K562 (cell line): ENCODE data around the gene SPINT1. TPM values are rescaled to one million over a fixed set of nuclear protein-coding genes. Genes with fewer than 3 reads are reported as not detected.

ENCODE experiments used
- ELF4 ChIP-seq: fragments of 450-650 bp; formaldehyde crosslinking; IDR thresholded peaks from 2 replicates; pipeline ENCODE4 v1.4.0; 2022; ENCODE audit warnings: missing genetic modification characterization
- HDAC2 ChIP-seq: fragments of 450-650 bp; IDR thresholded peaks from 2 replicates; pipeline ENCODE4 v1.6.1; 2016; ENCODE audit warnings: mild to moderate bottlenecking
- JUN ChIP-seq, 2 experiments: sonication (generic) in 1 of 2; formaldehyde crosslinking in 1 of 2; IDR thresholded peaks; 2 replicates each; pipeline versions ENCODE4 v1.6.1 to v1.8.0; 2012 to 2022; ENCODE audit warnings: borderline replicate concordance in 2 of 2, mild to moderate bottlenecking in 2 of 2, improper control_type of control experiment in 1 of 2, low read depth in 1 of 2, low read length in 1 of 2, missing genetic modification reagents in 1 of 2
- SRSF9 ChIP-seq: fragments of 200-400 bp; formaldehyde crosslinking; IDR thresholded peaks from 2 replicates; pipeline ENCODE4 v1.6.1; 2017; ENCODE audit warnings: low read depth, low read length, borderline replicate concordance
- YBX1 ChIP-seq: fragments of 450-650 bp; IDR thresholded peaks from 2 replicates; pipeline ENCODE4 v1.7.1; 2016; ENCODE audit warnings: mild to moderate bottlenecking
- ZNF444 ChIP-seq: fragments of 250-450 bp; sonication (Bioruptor Pico); IDR thresholded peaks from 2 replicates; pipeline ENCODE4 v1.4.0; 2020; ENCODE audit warnings: mild to moderate bottlenecking, moderate library complexity
- ZNF583 ChIP-seq: fragments of 250-450 bp; sonication (Bioruptor Pico); IDR thresholded peaks from 2 replicates; pipeline ENCODE4 v1.4.0; 2020
- polyA plus RNA-seq, 8 experiments: library from polyadenylated mRNA; depleted of rRNA in 4 of 8; stranded (reverse) in 5 of 8; unstranded in 3 of 8; fragments of >200 nt; fragmentation: Nextera tagmentation in 2 of 8; fragmentation: Illumina TruSeq in 1 of 8; extraction: Ambion mirVana in 2 of 8; extraction: Trizol in 1 of 8; gene quantifications; 2 replicates each; pipeline versions ENCODE4 v1.2.1 to v1.2.3, GENCODE V29; 2011 to 2014; ENCODE audit warnings: inconsistent platforms in 1 of 8, missing spikeins in 1 of 8
- total RNA-seq, 7 experiments: library from RNA; depleted of rRNA in 6 of 7; stranded (reverse); fragments of >200 nt in 6 of 7; fragmentation: Illumina TruSeq in 2 of 7; extraction: Trizol in 2 of 7; gene quantifications; 2 replicates each; pipeline versions ENCODE4 v1.2.1 to v1.2.3, GENCODE V29; 2011 to 2021; ENCODE audit warnings: low replicate concordance in 1 of 7
- TF ChIP-seq, protein P1 (sequence below), 2 experiments: fragments of 450-650 bp; formaldehyde crosslinking in 1 of 2; IDR thresholded peaks; 2 replicates each; pipeline versions ENCODE4 v1.4.0 to v1.6.1; 2014 to 2020; ENCODE audit warnings: mild to moderate bottlenecking in 2 of 2, borderline replicate concordance in 1 of 2, low read depth in 1 of 2

SPINT1 gene
- total and polyA plus RNA-seq, 9 of the 15 experiments (the other 6 are each of a cell fraction or from before 2014, with no cell fraction given) = 0.78 to 4.5 (median 1.5) TPM

DNA sequence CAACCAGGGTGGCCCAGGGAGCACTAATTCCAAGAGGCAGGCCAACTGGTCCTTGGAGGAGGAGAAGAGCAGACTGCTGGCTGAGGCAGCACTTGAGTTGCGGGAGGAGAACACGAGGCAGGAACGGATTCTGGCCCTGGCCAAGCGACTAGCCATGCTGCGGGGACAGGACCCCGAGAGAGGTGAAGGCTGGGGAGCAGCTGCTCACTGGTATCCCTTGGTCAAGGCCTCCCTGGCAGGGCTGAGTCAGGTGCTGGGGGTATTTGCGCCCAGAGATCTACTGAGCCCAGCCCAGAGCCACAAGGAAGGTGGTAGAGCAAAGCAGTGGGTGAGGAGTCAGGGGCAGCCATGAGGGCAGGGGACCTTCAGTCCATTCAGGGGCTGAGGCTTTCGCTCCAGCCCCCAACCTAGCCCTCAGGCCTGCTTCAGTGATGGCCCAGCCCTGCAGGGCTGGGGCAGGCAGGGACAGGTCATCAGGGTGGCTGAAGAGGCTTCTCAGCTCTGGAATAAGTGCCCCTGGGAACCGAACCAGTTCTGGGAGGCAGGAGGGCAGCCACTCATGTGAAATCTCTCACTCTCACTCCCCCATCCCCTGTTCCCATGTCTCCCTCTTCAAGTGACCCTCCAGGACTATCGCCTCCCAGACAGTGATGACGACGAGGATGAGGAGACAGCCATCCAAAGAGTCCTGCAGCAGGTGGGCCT lies 31.0 kb upstream of the SPINT1 start (continued):
- TF ChIP-seq, protein P1, sequence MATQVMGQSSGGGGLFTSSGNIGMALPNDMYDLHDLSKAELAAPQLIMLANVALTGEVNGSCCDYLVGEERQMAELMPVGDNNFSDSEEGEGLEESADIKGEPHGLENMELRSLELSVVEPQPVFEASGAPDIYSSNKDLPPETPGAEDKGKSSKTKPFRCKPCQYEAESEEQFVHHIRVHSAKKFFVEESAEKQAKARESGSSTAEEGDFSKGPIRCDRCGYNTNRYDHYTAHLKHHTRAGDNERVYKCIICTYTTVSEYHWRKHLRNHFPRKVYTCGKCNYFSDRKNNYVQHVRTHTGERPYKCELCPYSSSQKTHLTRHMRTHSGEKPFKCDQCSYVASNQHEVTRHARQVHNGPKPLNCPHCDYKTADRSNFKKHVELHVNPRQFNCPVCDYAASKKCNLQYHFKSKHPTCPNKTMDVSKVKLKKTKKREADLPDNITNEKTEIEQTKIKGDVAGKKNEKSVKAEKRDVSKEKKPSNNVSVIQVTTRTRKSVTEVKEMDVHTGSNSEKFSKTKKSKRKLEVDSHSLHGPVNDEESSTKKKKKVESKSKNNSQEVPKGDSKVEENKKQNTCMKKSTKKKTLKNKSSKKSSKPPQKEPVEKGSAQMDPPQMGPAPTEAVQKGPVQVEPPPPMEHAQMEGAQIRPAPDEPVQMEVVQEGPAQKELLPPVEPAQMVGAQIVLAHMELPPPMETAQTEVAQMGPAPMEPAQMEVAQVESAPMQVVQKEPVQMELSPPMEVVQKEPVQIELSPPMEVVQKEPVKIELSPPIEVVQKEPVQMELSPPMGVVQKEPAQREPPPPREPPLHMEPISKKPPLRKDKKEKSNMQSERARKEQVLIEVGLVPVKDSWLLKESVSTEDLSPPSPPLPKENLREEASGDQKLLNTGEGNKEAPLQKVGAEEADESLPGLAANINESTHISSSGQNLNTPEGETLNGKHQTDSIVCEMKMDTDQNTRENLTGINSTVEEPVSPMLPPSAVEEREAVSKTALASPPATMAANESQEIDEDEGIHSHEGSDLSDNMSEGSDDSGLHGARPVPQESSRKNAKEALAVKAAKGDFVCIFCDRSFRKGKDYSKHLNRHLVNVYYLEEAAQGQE (IDR thresholded peaks at IDR 0.05; ENCODE audit: borderline replicate concordance) = no peak
- TF ChIP-seq, protein P1 (CRISPR knock-in tag; IDR thresholded peaks at IDR 0.05; ENCODE audit: low read depth) = no peak
- TF ChIP-seq JUN (IDR thresholded peaks at IDR 0.05; ENCODE audit: borderline replicate concordance, low read depth, low read length) (no peak), JUN (CRISPR knock-in tag; IDR thresholded peaks at IDR 0.05; ENCODE audit: borderline replicate concordance) (no peak), SRSF9 (no peak), ELF4 (no peak), YBX1 (no peak), HDAC2 (no peak), ZNF583 (CRISPR knock-in tag) (no peak), ZNF444 (CRISPR knock-in tag) (no peak)
